GM15510 (cell line): ENCODE measurements around the gene TENT5C.

Experiments
- POLR2A ChIP-seq: IDR thresholded peaks from 3 replicates; pipeline ENCODE4 v1.6.1; 2011; ENCODE audit warnings: borderline replicate concordance; ENCODE audit not compliant: insufficient read length; ENCODE audit errors: extremely low read depth

Gene TENT5C

DNA sequence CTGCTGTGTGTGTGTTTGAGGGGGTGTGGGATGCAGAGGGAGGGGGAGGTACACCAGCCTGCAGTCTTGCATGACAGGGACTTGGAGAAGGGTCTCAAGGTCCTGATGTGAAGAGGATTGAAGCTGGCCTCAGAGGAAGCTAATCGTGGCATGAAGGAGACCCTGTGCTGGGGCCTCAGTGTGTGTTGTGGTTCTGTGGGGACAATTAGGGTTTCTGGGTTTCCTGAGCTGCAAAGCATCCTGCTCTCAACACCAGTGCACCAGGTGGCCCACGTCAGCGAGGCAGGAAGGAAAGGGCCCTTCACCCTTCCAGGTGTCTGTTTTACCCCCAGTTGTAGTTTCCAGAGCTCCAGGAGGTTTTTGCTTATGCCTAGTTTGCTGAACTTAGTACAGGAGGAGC, 52.8 kb downstream of the TENT5C start:
- TF ChIP-seq POLR2A = no peak

DNA sequence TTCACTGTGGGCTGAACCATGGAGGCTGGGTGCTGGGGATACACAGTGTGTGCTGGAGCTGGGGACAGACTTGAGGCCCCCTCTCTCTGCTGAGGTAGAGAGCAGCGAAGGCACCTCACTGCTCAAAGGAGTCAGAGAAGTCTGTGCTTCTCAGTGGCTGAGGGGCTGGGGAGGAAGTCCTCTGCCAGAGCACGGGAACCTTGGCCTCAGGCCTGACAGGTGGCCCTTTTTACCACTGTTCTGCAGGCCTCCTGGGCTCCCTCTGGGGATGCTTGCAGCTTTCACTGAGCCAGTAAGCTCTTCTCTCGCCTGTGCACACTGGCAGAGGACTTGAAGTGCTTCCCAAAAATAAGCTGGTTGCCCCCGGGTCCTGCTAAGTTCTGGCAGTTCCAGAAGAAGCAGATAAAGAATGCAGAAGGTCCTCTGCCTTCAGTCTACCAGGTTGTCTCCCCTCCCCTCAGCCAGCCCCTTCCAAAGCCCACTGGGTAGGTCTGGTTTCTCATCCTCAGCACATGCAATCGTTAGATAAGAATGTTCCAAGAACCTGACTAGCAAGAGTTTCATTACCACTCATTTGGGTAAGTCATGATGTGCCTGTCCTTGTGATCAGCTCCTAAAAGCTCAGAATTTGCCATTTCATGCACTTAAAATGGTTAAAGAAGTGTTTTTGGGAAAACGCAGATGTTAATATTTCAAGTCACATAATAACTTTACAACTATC, 53.9 kb downstream of the TENT5C start:
- TF ChIP-seq POLR2A = no peak

DNA sequence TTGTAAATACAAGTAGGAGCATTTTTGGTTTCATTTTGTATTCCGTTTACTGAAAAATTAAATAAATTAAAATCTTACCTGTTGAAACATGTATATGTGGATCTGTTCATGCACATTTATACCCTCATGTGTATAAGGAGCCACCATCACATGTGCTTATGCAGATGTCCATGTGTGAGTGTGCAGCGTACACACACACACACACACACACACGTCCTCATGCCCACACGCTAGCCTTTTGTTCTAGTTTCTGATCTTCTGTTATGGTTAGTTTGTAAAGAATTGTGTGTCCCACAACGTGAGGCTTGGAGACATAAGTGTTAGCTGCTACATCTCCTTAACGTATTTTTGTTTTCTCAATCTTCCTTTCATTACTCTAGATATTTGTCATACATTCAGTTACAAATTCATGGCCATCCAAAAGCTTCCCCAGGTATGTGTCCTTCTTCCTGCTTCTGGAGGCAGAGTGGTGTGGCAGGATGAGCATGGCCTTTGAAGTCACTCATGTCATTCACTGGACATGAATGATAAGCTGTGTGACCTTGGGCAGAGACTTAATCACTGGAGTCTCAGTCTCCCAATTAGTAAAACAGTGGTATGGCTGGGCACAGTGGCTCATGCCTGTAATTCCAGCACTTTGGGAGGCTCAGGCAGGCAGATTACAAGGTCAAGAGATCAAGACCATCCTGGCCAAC, 54.6 kb downstream of the TENT5C start:
- no peak for TF ChIP-seq POLR2A

DNA sequence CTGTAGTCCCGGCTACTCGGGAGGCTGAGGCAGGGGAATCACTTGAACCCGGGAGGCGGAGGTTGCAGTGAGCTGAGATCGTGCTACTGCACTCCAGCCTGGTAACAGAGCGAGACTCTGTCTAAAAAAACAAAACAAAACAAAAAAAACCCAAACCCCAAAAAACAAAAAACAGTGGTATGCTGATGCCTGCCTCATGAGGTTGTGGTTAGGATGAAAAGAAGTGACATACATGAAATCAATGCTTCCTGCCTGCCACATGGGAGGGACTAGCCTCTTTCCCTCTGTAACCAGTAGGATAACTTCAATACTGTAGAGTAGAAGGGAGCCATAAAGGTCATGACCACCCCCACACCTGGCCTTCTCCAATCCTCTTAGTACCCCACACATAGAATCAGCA, 55.2 kb downstream of the TENT5C start:
- TF ChIP-seq POLR2A = no peak

DNA sequence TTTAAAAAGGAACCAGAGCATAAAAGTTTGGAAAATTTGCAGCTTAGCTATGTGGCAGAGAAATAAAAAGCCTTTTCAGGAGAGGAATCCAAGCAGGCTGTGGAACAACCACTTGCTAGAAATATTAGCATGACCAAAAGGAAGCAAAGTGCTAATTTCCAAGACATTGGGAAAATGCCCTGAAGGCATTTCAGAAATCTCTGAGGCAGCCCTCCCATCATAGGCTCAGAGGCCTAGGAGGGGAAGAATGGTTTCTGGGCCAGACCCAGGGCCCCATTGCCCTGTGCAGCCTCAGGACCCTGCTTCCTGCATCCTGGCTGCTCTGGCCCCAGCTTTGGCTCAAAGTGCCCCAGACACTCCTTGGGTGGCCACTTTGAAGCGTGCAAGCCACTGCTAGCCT, 56.8 kb downstream of the TENT5C start:
- no peak for TF ChIP-seq POLR2A

DNA sequence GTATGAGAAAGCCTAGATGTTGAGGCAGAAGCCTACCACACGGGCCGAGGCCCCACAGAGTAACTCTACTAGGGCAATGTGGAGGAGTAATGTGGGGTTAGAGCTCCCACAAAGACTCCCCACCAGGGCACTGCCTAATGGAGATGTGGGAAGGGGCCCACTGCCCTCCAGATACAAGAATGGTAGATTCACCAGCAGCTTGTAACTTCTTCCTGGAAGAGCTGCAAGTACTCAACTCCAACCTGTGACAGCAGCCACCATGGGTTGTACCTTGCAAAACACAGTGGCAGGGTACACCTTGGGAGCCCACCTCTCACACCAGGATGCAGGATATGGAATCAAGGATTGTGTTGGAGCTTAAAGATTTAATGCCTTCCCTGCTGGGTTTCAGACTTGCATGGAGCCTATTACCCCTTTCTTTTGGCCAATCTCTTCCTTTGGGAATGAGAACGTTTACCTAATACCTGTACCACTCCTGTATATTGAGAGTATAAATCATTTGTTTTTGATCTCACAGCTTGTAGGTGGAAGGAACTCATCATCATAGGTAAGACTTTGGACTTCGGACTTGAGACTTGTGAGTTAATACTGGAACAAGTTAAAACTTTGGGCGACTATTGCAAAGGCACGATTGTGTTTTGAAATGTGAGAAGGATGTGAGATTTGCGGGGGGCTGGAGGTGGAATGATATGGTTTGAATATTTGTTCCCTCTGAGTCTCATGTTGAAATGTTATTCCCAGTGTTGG, 57.5 kb downstream of the TENT5C start:
- TF ChIP-seq POLR2A = no peak

DNA sequence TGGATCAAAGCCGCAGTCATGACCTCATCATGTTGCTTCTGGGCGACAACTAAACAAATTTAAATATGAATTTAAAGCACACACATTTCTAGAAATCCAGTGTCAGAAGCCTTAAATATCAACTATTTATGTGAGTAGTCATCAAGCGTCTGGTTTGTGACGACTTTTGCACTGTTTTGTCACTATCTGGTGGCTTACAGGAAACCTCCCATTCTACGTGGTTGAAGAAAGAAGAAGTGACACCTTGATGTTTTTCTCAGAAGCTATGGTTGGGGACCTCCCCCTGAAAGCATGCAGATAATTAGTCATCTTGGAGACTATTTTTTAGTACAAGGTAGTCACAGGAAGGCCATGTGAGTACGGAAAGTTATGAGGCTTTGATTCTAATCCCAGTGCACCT, 58.5 kb downstream of the TENT5C start:
- no peak for TF ChIP-seq POLR2A

DNA sequence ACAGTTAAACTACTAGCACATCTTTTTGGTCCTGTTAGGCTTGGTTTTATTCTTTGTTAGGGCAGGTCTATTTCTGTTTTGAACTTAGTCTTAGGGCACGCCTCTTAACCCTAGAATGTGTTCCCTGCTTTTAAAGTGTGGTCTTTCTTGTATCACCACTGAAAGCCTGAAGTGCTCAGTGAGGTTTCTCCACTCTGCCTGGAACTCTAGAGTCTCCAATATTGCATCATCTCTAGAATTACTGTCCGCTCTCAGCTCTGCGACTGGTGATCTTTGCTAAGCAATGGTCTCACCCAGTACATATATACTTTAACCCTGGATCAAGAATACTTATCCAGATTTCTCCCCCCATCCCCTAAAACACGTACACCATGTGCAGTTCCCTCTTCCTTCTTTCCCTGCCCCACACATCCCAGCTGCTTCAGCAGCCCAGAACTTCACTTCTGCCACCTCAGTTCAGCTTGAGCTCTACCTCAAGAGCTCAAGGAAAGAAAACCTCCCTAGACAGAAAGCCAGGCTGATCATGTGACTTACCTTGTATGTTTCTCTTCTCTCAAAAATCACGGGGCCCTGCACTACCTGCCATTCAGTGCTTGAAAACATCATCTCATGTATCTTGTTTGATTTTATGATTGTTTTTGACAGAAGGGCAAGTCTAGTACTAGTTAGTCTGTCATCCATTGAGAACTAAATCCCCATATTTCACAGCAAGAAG, 59.9 kb downstream of the TENT5C start:
- no peak for TF ChIP-seq POLR2A

DNA sequence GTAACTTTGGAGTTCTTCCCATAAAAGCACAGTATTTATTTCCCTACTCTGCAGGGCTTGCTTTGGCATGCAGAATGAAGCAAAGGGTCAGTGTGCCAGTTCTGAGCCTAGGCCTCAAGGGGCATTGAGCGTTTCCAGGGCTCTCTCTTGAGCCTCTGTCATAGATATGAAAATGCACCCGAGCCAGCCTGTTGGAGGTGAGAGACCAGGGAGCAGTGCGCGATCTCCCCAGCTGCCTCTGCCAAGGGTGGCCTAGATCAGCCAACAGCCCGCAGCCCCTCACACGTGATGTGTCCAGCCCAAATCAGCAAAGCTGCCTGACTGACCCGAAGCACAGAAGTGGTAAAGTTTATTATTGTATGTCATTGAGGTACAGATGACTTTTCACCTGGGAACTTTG, 63.7 kb downstream of the TENT5C start:
- TF ChIP-seq POLR2A = no peak

DNA sequence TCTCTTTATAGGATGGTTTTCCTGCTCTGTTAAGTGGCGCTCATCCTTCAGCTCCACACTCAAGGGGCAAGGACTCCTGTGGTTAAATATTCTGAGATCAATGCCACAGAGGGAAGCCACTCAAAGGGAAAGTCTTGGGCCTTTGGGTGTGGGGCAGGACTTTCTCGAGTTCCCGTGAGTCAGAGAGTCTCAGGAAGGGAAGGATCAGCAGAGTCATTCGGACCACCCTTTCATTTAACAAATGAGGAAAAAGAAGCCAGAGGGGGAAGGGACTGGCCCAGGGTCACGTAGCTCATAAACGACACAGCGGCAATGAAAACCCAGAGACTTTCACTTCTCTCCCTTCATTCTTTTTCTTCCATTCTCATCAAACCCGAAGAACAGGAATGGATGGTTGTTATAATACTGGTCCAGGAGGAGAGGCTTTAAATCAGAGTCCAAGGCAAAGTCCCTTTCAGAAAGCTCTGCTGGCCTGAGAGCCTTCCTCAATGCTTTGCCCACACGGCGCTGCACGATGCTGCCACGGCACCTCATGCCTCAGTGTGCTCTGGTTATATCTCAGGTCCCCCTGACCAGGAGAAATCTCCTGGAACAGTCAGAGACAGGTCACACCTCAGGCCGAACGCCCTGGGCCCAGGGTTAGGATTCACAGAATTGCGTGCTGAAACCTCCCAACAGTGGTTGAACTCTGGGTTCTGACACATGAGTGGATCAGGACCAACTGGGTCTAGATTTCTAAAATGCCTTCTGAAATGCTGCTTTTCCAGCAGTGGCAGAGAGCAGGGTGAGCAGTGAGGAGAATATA, 65.3 kb downstream of the TENT5C start:
- TF ChIP-seq POLR2A = no peak

DNA sequence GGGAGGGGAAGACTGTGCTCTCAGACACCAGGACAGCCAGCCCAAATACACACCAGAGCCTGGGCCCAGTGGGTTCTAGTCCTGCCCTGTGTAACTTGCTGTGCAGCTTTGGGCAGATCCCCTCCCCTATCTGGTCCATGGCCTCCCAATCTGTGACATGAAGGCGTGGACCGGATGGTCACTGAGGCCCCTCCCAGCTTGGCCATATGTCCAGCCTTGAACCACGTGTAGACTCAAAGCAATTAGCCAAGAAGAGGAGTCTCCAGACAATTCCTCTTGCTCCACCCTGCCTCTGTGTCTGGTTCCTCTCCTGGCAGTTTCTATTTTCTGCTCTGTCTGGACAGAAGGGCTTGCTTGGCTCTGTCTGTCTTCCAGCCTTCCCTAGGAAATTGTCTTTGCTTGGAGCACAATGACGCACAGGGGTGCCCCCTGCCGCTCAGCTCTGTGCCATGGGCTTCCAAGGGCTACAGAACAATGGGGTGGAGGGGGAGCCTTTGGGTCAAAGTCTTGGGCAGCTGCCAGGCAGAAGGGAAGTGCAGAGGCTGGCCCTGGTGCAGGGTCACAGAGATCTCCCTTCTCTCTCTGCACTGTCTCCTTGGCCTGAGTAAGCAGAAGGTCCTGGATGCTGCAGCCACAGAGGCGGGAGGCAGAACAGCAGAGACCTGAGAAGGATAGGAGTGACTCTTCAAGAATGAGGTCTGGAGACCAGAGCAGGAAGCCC, 66.1 kb downstream of the TENT5C start:
- no peak for TF ChIP-seq POLR2A

DNA sequence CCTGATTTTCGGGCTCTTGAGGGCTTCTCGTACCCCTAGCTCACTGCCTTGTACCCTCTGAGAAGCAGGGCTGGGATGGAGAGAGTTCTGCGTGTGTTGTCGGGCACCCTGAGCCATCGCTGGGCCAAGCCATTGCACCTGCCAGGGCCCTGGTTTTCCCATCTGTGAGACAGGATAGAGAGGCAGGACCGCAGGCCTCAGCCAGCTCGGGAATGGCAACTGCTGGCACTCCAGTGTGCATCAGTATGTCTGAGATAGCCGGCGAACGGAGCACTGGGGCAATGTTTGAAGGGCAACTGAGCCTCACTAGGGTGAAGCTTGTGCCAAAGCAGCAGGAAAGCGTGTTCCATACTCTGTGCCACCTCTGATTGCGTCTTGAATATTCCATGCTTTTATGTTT, 66.9 kb downstream of the TENT5C start:
- TF ChIP-seq POLR2A = no peak

DNA sequence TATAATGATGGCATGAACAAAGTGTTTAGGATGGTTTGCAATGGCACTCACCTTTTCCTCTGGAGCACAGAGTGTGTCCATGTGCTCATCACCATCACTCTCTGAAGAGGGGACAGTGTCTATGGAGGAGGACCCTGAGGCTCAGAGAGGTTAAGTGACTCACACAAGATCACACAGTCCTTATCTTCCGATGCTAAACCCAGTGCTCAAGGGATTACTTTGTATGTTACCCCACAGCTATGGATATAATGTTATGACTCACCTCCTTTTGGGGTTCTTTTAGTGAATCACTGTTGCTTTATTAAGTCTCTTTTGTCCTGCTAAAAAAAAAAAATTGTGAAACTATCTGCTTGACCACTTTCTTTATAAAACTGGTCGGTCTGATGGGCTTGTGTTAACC, 67.6 kb downstream of the TENT5C start:
- TF ChIP-seq POLR2A = no peak

DNA sequence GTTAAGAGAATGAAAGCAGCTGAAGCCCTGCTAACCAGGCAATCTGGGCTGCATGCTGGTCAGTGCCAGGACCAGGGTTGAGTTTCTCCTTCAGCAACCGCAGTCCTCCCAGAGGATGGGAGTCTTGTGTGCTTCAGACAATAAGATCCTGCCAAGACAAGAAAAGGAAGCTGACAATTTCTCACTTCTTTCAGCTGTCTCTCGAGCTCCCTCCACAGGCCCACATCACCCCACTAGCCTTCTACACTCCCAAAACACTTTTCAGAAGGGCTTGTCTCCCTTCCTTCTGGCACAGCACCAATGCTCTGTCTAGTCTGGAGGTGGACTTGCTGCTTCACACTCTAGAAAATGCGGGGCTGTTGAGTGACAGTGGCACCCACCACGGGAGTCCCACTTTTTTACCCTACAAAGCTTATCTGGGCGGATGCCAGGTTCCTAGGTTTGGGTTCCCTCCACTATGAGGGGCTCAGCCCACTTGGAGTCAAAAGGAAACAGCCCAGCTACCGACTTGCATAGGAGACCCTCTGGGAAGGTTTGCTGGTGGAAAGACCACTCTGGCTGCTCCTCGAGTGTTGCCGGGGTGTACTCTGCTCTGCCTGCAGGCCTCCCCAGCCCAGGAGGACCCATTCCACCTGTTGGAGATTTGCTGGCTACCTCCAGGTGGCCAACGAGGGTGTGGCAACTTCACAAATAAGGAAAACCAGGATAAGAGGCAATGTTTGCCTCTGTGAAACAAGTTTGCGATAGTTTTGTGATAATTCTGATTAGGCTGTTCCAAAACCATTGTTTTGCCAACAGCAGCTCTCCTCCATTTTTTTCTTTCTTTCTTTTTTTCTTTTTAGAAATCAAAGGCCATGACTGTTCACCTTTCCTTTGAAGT, 68.9 kb downstream of the TENT5C start:
- TF ChIP-seq POLR2A = no peak
